ENCODE data around the gene DHX29.

The DHX29 gene

GRCh38 chr5:55236800-55237199 is 70.7 kb downstream of the DHX29 start:
- no peaks in the 10 kb centered on the region for H3K79me2 ChIP-seq
- H3K27me3 ChIP-seq (ENCODE audit: control insufficient read depth, insufficient read depth, low read length), result no peaks in the 10 kb centered on the region
- H3K27ac ChIP-seq, result no peak overlapping the region
- H3K4me3 ChIP-seq (ENCODE audit: low read depth, low read length), result no peak overlapping the region
- H3K4me1 ChIP-seq, result peaks cover 2% of the 10 kb centered on the region
- H3K9ac ChIP-seq, result no peak overlapping the region
- no peak overlapping the region for H3K4me2 ChIP-seq (ENCODE audit: low read length)
- H3K9me3 ChIP-seq (ENCODE audit: control insufficient read depth, low read length), result no peaks in the 10 kb centered on the region
- no peak for TF ChIP-seq CTCF (IDR thresholded peaks at IDR 0.05)
- no peak overlapping the region for H2AFZ ChIP-seq
- H3K36me3 ChIP-seq (ENCODE audit: control insufficient read depth, insufficient read depth, low read length), result no peaks in the 10 kb centered on the region

GRCh38 chr5:55234121-55234700 is 73.3 kb downstream of the DHX29 start:
- H3K9ac ChIP-seq, result no peak overlapping the region
- H2AFZ ChIP-seq, result peak overlapping the region; percentile 95
- H3K9me3 ChIP-seq (ENCODE audit: control insufficient read depth, low read length), result no peaks in the 10 kb centered on the region
- H3K4me2 ChIP-seq (ENCODE audit: low read length), result peak overlapping the region; percentile 99
- H3K4me1 ChIP-seq, result peaks cover 2% of the 10 kb centered on the region
- H3K27ac ChIP-seq, result no peak overlapping the region
- peak overlapping the region; percentile 69 for H3K4me3 ChIP-seq (ENCODE audit: low read depth, low read length)
- H3K36me3 ChIP-seq (ENCODE audit: control insufficient read depth, insufficient read depth, low read length), result no peaks in the 10 kb centered on the region
- no peaks in the 10 kb centered on the region for H3K27me3 ChIP-seq (ENCODE audit: control insufficient read depth, insufficient read depth, low read length)
- no peaks in the 10 kb centered on the region for H3K79me2 ChIP-seq
- no peak for TF ChIP-seq CTCF (IDR thresholded peaks at IDR 0.05)

GRCh38 chr5:55232985-55233928 is 74.2 kb downstream of the DHX29 start, which contains the start of gene CCNO:
TSS of gene CCNO (minus strand) at chr5:55233608. CDS start at chr5:55233523, 85 bp downstream.
- Histone ChIP-seq H3K27me3 (ENCODE audit: control insufficient read depth, insufficient read depth, low read length) (no peaks in the 10 kb centered on the region), H3K4me3 (ENCODE audit: low read depth, low read length) (peak within 1 kb of the TSS; percentile 69), H3K36me3 (ENCODE audit: control insufficient read depth, insufficient read depth, low read length) (no peaks in the 10 kb centered on the region), H3K9me3 (ENCODE audit: control insufficient read depth, low read length) (no peaks in the 10 kb centered on the region), H3K4me2 (ENCODE audit: low read length) (peak within 1 kb of the TSS; percentile 99), H3K4me1 (peaks cover 2% of the 10 kb centered on the region), H3K27ac (peak within 1 kb of the TSS; percentile 65), H3K79me2 (no peaks in the 10 kb centered on the region), H3K9ac (peak within 1 kb of the TSS; percentile 49), H2AFZ (peak within 1 kb of the TSS; percentile 95)
- TF ChIP-seq CTCF (IDR thresholded peaks at IDR 0.05), result peak; percentile 30

- Histone ChIP-seq H3K9ac (peak overlapping the region; percentile 49), H3K79me2 (no peaks in the 10 kb centered on the region), H3K36me3 (ENCODE audit: control insufficient read depth, insufficient read depth, low read length) (no peaks in the 10 kb centered on the region), H3K4me1 (peaks cover 2% of the 10 kb centered on the region), H3K9me3 (ENCODE audit: control insufficient read depth, low read length) (no peaks in the 10 kb centered on the region), H3K4me3 (ENCODE audit: low read depth, low read length) (peak overlapping the region; percentile 69), H3K27me3 (ENCODE audit: control insufficient read depth, insufficient read depth, low read length) (no peaks in the 10 kb centered on the region), H3K4me2 (ENCODE audit: low read length) (peak overlapping the region; percentile 99), H2AFZ (peak overlapping the region; percentile 95), H3K27ac (peak overlapping the region; percentile 65)
- TF ChIP-seq CTCF (IDR thresholded peaks at IDR 0.05), result no peak
Observed at GRCh38 chr5:55232271-55232984, 75.1 kb downstream of the DHX29 start.

Data from parathyroid adenoma (tissue), 2 donors.